ENCODE measurements around the gene MAOA.
A peak's percentile ranks its signal among the peaks of the same experiment; 100 is the strongest.
"Not testable (repeated sequence)": the region's sequence is repeated elsewhere in the genome, so short reads cannot be mapped to it uniquely, and the experiment has no call there.

MAOA gene

DNA sequence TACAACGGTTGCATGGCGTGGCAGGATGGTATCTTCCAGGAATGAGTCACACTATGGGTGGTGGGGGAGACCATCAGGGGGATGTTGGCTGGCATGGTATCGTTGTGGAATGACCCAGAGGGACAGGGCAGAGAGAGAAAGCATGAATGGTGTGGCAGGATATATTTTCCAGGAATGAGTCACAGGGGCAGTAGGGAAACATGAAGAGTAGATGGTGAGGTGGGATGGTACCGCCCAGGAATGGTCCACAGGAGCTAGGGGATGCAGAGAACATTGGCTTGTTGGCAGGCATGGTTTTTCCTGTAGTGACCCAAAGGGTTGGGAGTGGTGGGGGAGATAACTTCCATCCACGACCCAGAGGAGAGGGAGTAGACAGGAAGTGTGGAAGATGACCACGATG lies 62.4 kb downstream of the MAOA start:
- no peak for DNase-seq

DNA sequence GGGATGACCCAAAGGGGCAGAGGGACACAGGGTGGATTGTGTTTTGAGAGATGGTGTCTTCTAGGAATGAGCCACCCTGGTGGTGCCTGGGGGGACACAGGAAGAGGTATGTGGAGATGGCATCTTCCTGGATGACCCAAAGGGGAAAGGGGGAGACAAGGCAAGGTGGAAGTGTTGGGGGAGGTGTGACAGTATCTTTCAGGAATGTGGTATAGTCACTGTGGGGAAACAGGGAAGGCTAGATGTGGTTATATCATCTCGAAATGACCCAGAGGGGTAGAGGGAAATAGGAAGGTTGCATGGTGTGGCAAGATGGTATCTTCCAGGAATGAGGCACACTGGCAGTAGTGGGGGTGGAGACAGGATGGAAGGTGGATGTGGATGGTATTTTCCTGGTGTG lies 62.9 kb downstream of the MAOA start:
- no peak for DNase-seq

DNA sequence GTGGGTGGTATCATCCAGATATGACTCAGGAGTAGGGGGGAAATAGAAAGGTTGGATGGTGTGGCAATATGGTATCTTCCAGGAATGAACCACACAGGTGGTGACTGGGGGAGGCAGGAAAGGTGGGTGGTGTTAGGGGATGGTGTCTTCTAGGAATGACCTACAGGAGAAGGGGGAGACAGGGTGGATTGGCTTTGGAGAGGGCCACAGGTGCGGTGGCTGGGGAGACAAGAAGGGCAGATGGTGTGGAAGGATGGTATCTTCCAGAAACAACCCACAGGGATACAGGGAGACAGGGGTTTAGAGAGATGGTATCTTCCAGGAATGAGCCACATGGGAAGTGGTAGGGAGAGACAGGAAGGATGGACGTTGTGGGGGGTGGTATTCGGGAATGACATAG lies 64.0 kb downstream of the MAOA start:
- no peak for DNase-seq

DNA sequence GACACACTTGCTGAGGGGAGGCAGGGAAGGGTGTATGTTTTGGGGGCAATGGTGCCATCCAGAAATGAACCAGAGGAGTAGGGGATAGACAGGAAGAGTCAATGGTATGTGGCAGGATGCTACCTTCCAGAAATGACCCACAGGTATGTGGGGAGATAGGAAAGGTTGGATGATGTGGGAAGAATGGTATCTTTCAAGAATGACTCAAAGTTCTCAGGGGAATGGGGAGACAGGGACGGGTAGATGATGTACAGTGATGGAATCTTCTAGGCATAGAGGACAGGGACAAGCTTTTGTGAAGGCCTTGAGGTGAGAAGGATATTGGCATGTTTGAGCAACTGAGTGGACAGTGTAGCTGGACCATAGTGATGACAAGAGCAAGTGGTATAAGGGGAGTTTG lies 64.9 kb downstream of the MAOA start:
- no peak for DNase-seq

DNA sequence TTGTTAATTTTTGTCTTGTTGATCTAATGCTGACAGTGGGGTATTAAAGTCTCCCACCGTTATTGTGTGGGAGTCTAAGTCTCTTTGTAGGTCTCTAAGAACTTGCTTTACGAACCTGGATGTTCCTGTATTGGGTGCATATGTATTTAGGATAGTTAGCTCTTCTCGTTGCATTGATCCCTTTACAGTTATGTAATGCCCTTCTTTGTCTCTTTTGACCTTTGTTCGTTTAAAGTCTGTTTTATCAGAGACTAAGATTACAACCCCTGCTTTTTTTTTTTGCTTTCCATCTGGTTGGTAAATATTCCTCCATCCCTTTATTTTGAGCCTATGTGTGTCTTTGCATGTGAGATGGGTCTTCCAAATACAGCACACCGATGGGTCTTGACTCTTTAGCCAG lies 69.1 kb downstream of the MAOA start:
- not testable (repeated sequence) for DNase-seq

DNA sequence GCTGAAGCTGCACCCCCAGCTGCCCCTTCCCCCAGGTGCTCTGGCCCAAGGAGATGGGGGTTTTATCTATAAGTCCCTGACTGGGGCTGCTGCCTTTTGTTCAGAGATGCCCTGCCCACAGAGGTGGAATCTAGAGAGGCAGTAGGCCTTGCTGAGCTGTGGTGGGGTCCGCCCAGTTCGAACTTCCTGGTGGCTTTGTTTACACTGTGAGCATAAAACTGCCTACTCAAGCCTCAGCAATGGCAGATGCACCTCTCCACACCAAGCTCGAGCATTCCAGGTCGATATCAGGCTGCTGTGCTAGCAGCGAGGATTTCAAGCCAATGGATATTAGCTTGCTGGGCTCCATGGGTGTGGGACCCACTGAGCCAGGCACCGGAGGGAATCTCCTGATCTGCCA lies 71.2 kb downstream of the MAOA start:
- not testable (repeated sequence) for DNase-seq

DNA sequence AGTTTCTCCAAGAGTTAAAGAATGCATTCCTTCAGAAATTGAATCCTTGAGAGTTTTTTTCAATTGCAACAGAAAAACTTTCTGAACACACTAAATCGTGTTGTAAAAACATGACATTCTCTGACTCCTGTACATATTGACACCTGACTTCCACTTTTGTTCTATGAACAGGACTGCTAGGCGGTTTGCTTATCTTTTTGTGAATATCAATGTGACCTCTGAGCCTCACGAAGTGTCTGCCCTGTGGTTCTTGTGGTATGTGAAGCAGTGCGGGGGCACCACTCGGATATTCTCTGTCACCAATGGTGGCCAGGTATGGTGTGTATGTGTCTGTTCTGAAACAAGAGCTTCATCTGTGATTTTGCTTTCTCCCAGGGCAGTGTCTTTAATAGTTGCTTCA lies 71.9 kb downstream of the MAOA start:
- peak; percentile 2 for DNase-seq

DNA sequence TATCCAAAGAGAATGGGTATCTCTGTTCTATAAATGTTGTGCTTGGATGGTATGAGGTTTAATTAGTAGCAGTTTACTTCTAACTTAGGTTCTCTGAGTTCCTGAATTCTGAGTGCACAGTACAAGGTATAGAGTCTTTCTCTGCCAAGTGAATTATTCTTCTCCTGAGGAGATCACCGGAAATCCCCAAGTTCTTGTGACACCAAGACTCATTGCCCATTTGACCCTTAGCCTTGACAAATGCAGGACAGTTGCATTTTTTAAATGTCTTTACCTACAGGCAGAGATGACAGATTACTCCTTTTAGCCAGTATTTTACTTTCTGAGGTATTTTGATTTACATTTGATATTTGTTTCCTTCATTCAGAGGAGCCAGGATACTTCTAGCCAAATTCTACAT lies 72.9 kb downstream of the MAOA start:
- DNase-seq = no peak

DNA sequence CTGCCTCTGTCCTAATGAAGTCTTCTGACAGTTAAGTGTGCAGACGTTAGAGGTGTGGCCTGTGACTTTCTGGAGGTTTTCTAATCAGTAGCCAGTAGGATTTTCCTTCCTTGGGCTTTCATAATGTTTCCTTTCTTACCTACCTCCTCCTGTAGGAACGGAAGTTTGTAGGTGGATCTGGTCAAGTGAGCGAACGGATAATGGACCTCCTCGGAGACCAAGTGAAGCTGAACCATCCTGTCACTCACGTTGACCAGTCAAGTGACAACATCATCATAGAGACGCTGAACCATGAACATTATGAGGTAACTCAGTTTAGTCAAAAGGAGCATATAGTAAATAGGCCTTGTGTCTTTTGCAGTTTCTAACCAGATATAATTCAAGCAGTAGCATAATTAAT lies 75.0 kb downstream of the MAOA start:
- DNase-seq = no peak

DNA sequence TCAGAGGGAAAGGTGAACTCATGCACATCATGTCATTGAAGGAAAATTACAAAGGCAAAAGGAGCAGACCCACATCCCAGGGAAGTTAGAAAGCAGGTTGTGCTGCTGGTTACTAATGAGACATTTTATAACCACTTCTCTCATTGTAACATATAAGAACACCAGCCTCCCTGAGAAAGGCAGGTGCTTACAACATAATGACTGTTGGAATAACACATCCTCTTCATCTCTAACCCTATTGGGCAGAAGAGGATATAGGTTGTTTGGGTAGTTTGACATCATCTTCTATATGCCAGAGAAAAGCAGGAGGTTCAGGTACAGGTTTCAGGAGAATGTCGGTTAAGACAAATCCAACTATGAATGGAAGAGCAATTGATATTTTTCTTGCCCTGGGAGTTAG lies 77.6 kb downstream of the MAOA start:
- DNase-seq = no peak

DNA sequence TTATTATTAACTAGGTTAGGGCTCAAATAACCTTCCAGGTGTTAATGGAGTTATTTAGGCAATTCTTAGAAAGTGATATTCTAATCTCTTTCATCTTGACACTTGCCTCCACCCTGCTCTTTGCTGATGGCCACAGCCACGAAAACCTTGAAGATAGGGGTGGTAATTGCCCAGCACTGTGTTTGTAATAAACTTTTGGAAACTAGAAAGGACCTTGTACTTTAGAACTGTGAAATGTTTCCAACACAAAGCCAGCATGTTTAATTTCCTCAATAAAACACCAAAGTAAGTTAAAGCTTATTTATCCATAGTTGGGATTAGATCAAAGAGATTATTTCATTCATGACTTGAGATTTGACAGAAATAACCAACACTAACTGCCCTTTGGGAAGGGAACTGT lies 78.3 kb downstream of the MAOA start:
- no peak for DNase-seq

DNA sequence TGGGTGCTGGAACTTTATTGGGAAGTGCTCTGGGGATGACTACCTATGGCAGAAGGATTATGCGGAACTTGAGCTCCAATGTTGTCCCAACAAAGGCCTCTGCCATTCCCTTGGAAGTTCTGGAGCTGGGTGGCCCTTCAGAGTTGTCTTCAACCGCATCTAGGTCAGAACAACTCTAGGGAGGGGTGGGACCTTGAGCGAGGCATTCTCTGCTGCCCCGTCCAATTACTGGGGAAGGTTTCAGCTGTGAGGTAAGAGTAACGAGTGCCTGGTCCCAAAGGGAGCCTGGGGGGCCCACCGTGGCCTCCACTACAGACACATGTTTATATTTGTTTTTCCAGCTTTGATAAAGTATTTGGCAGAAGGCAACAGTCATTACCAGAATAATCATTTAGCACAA lies 79.4 kb downstream of the MAOA start:
- no peak for DNase-seq

DNA sequence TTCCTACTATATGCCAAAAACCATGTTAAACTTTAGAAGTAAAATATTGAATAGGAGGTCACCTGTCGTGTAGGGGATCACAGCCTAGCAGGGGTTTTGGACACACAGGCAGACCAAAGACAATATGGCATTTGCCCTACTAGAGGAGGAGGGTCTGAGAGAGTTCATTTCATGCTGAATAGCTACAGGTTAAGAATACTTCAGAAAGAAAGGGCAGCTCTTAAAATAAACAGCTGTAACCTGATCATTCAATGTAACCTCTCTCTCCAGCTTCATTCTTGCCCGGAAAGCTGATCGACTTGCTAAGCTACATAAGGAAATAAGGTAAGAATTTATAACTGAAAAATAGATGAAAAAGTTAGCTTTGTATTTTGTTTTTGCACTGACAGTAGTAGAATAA lies 79.9 kb downstream of the MAOA start:
- no peak for DNase-seq

DNA sequence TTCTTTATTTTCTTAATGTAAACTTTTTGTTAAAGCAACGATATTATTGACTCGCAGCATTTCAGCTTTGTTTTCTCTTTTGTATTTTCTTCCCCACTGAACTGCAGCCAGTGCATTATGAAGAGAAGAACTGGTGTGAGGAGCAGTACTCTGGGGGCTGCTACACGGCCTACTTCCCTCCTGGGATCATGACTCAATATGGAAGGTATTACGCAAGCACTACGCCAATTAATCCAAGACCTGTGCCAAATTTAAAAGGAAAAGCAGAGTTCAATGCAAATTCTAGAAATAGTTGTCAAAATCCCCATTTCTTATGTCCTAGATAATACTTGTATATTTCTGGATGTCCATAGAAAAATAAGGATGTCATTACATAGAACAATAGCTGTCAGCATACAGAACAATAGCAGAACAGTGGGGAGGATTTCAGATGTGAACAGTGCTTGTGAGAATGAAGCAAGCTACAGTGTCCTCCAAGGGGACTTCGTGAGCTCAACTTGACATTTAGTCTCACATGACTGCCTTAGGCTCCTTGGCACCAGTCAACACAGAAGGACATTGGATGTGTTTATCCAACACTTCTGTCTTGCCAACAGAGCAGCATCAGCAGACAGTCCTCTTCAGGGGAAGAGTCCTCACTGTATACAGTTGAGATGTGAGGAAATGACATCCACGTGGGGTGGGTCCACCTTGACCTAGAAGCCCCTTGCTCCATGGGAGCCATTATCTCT lies 85.9 kb downstream of the MAOA start:
- DNase-seq = no peak

DNA sequence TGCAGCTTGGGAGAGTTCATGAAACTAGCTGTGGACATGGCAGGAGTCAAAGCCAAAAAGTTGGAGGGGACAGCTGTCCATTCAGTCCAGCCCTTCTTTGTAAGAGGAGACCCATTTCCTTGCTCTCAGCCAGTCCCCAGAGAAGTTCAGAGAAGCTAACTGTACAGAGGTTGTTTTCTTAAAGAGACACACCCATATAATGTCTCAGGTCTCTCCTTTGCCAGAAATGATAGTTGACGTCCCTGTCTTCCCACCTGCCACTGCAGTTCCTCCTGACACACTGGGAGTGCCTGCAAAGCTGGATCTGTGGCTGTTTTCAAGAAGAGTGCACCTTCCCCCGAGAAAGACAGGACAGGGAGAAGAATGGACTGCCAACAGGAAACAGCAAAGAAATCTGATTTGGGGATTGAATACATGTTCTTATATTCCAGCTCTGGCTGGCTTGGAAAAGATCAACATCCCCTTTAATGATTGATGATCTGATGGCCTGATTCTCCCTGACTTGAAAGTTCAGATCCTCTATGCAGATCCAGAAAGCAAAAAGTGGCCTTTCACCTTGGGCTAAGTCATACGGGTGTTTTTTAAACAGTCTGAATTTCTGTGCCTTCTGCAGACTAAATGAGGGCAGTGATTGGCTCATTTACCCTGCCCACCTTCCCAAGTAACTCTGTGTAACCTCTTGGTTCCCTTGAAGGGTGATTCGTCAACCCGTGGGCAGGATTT lies 87.2 kb downstream of the MAOA start:
- DNase-seq = no peak

DNA sequence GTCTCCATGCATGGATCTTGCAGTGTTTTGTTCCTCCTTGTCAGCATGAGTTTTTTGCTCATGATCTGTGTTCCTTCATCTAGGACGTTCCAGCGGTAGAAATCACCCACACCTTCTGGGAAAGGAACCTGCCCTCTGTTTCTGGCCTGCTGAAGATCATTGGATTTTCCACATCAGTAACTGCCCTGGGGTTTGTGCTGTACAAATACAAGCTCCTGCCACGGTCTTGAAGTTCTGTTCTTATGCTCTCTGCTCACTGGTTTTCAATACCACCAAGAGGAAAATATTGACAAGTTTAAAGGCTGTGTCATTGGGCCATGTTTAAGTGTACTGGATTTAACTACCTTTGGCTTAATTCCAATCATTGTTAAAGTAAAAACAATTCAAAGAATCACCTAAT lies 88.2 kb downstream of the MAOA start:
- DNase-seq = no peak

DNA sequence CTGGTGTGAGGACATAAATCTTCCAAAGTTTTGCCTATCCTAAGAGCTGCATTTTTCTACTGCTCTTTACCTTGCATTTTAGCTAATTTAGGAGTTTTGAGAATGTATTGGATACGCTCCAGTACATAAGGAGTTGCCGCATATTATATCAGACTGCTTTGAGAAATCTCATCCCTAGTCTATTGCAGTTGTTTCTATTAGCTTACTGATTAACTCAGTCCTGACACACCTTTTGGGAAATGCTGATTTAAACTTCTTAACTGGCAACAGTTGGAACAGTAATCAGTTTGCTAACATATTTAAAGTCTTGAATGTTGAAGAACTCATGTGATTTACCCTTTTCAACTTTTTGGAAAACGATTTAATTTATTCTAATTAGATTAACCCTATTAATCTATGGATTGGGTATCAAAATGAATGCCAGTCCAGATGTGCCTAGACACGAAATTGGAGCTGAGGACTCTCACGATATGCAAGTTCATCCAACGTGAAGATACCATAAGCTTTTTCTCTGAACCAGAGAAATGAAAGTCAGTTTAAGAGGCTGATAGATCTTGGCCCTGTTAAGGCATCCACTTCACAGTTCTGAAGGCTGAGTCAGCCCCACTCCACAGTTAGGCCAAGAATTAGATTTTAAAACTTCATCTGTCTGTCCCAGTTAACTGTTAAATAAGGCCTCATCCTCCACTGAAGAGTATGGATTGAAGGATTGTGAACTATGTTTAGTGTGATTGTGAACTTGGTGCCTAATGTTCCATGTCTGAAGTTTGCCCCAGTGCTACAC lies 90.0 kb downstream of the MAOA start:
- no peak for DNase-seq

DNA sequence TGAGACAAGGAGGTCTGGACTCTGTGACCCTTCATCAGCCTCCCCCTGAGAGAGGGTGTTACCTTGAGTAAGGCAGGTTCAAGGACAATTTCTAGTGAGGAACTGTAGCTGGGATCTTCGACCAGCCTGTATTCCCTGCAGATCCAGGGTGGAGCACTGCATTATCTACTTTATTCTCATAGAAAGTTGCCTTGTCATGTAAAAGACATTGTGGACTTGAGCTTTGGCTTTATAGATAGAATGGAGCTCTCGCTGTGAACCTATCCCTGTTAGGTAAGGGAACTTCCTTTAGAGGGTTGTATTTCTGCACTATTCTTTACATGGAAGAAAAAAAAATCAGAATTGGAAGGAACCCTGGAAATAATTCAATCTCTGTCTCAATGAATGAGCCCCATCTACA lies 91.4 kb downstream of the MAOA start:
- no peak for DNase-seq

DNA sequence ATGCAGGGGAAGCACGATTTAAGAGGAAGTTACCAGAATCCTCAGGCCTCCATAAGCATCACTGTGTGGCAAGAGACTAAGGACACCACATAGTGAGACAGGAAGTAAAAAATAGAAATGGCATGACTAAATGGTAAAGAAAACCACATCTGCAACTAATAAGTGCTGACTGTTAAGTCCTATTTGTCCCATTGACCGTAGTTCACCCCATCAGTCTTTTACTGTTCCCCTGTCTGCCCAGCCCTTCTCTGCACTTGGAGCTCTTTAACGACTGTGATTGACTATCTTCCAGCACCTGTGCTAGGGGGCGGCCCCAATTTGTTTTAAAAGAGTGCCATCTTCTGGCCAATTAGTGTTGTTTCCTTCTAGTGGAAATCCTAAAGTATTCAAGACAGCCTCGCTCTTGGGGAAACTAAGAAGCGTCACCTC lies 94.2 kb downstream of the MAOA start:
- peak; percentile 25 for DNase-seq

DNA sequence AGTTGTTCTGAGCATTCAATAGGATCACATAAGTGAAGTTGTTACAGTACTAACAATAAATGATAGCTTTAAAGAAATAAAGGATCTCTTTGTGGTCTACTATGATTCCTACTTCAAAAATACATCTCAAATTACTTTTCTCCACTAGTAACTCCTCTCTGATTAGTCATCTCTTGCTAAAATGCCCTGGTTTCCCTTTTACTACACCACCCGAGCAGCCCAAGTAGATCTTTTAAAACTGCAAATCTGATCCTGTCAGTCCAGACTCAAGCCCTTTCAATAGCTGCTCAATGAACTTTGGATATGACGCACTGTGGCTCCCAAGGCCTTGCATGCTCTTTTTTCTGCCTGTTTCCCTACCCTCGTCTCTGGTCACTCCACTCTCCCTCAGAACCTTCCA lies 97.5 kb downstream of the MAOA start:
- DNase-seq = no peak

DNA sequence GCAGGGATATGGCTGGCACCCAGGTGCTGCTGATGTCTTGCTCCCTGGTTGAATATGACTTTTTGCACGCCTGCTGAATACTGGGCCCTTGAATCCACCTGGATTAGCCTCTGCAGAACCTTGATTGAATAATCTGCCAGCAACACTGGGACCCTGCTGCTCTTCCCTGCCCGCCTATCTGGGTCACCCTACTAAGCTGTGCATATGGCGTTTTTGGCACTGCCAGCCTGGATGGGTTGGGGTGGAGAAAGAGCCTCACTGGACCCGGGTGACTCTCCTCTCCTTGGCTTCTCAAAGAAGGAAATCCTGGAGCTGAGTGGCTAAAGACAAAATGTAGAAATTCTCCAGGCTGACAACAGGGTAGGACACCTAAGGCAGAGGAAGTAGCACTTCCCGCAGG lies 100.0 kb downstream of the MAOA start:
- DNase-seq = no peak

DNA sequence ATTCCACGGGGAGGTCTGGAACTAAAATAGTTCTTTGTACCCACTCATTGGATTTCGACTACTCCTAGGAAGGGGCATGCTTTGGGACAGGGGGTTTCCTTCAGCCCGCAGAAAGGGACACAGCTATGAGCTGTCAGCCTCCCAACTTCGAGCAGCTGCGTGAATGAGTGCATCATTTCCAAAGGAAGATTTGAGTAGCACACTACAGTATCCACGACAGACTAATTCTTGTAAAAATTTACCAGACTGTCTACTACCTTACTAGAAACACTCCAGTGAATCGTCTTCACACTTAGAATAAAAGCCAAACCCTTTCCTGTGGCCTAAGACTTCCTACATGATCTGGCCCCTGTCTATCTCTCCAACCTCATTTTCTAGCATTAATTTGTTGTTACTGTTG lies 101.9 kb downstream of the MAOA start:
- no peak for DNase-seq

DNA sequence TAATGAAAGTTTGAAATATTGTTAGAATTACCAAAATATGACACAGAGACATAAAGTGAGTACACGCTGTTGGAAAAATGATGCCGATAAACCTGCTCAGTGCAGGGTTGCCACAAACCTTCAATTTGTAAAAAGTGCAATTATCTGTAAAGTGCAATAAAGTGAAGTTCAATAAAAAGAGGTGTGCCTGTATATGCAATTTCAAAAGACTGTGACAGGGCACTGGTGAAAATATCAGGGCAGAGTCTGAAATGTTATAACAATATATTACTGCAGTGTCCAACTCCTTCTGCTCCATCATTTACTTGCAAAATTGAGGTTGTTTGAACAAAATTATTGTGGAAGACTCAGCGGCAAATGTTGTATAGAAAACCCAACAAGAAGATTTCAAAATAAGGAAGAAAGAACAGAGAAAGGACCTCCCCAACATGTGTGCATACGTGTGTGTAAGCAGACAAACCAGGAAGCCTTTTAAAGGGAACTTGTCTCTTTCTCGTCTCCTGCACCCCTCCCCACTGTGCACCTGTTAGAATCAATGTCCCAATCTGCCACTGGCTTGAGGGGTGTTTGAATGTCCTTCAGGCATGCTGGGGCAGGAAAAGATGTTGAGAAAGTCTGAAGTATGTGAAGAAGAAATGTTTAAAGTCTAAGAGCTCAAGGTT lies 130.0 kb downstream of the MAOA start:
- DNase-seq = no peak
